ENCODE data around the gene CALML5. TPM values are rescaled to one million over a fixed set of nuclear protein-coding genes. Genes with fewer than 3 reads are reported as not detected.
A peak's percentile ranks its signal among the peaks of the same experiment; 100 is the strongest.

CALML5 gene
- total RNA-seq, 2 experiments from 2014 or later = not detected

GRCh38 chr10:5458425-5458824 is 40.9 kb downstream of the CALML5 start:
- H3K36me3 ChIP-seq (ENCODE audit: insufficient read depth, low read length) = peaks cover 75% of the 10 kb centered on the region
- no peak overlapping the region for H2AFZ ChIP-seq (ENCODE audit: low read length)
- H3K79me2 ChIP-seq (ENCODE audit: insufficient read depth, low read depth, low read length) = no peaks in the 10 kb centered on the region

DNA sequence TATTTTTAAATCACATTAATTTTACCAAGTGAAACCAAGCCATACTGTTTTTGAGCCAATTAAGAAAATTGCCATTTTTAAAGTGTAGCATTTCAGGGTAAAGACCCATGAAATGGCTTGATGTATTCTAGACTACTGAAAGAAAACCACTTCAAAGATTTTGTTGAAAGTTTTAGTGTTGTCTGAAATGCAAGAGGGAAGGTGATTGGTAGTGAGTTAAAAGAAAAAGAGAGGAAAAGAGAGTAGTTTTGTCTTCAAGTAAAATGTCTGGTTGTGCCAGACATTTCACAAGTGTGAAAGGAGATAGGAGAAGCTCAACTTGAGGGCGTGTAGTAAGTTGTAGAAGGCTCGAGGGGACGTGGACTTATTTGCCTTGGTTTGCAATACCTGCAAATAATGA is 41.6 kb downstream of the CALML5 start:
- ChIA-PET POLR2A (no interaction called here), CTCF (ENCODE audit: unreplicated experiment) (no interaction called here)
- Histone ChIP-seq H4K20me1 (ENCODE audit: insufficient read depth, low read length) (no peaks in the 10 kb centered on the region), H3K79me2 (ENCODE audit: insufficient read depth, low read depth, low read length) (no peaks in the 10 kb centered on the region), H3K9me3 (ENCODE audit: low read length) (no peaks in the 10 kb centered on the region), H3K36me3 (ENCODE audit: insufficient read depth, low read length) (peaks cover 82% of the 10 kb centered on the region), H3K27ac (ENCODE audit: low read depth, low read length, poor library complexity, severe bottlenecking) (no peak overlapping the region), H3K4me1 (ENCODE audit: insufficient read depth, low read length, poor library complexity, severe bottlenecking) (no peaks in the 10 kb centered on the region), H3K4me2 (ENCODE audit: low read length) (no peak overlapping the region), H2AFZ (ENCODE audit: low read length) (no peak overlapping the region), H3K4me3 (ENCODE audit: low read depth, low read length, poor library complexity, severe bottlenecking) (no peak overlapping the region), H3K9me2 (ENCODE audit: insufficient read depth, low read length) (no peaks in the 10 kb centered on the region)
- TF ChIP-seq CTCF (conservative IDR thresholded peaks at IDR 0.05; ENCODE audit: low read length) (no peak), EZH2phosphoT487 (IDR thresholded peaks at IDR 0.05; ENCODE audit: borderline replicate concordance, low read depth, low read length) (no peak)
- DNase-seq (ENCODE audit: low spot score) = no peak
- TSS peak; percentile 71 for BruUV-seq (replicated peaks)
- intact Hi-C loops (cut with micrococcal nuclease; ENCODE audit: unreplicated experiment) = no loop called here

More at GRCh38 chr10:5458425-5458824, 40.9 kb downstream of the CALML5 start:
- H3K4me2 ChIP-seq (ENCODE audit: low read length) = no peak overlapping the region
- H3K9me3 ChIP-seq (ENCODE audit: low read length) = no peaks in the 10 kb centered on the region
- no peaks in the 10 kb centered on the region for H4K20me1 ChIP-seq (ENCODE audit: insufficient read depth, low read length)
- ChIA-PET CTCF (ENCODE audit: unreplicated experiment) (no interaction called here), POLR2A (interaction anchor here (0.7 kb wide), 1 partner anchor 32 kb away, joined by 5 read pairs; no protein-coding TSS in a partner anchor)
- H3K4me1 ChIP-seq (ENCODE audit: insufficient read depth, low read length, poor library complexity, severe bottlenecking) = no peaks in the 10 kb centered on the region
- TF ChIP-seq EZH2phosphoT487 (IDR thresholded peaks at IDR 0.05; ENCODE audit: borderline replicate concordance, low read depth, low read length) = no peak
- TF ChIP-seq CTCF (conservative IDR thresholded peaks at IDR 0.05; ENCODE audit: low read length) = no peak
- no peak overlapping the region for H3K27ac ChIP-seq (ENCODE audit: low read depth, low read length, poor library complexity, severe bottlenecking)
- H3K9me2 ChIP-seq (ENCODE audit: insufficient read depth, low read length) = no peaks in the 10 kb centered on the region
- no peak for DNase-seq (ENCODE audit: low spot score)
- BruUV-seq (replicated peaks) = no TSS peak
- intact Hi-C loops (cut with micrococcal nuclease; ENCODE audit: unreplicated experiment) = no loop called here
- no peak overlapping the region for H3K4me3 ChIP-seq (ENCODE audit: low read depth, low read length, poor library complexity, severe bottlenecking)

- no TSS peak for BruUV-seq (replicated peaks)
- H4K20me1 ChIP-seq (ENCODE audit: insufficient read depth, low read length) = no peaks in the 10 kb centered on the region
- no peak for TF ChIP-seq CTCF (conservative IDR thresholded peaks at IDR 0.05; ENCODE audit: low read length)
- no peak for TF ChIP-seq EZH2phosphoT487 (IDR thresholded peaks at IDR 0.05; ENCODE audit: borderline replicate concordance, low read depth, low read length)
- no peak overlapping the region for H3K27ac ChIP-seq (ENCODE audit: low read depth, low read length, poor library complexity, severe bottlenecking)
- ChIA-PET CTCF (ENCODE audit: unreplicated experiment) (no interaction called here), POLR2A (interaction anchor here (0.6 to 1.1 kb wide), 4 partner anchors 8 to 119 kb away, joined by 3 to 5 read pairs (median 4); no protein-coding TSS in a partner anchor)
- H3K4me1 ChIP-seq (ENCODE audit: insufficient read depth, low read length, poor library complexity, severe bottlenecking) = no peaks in the 10 kb centered on the region
- H3K9me3 ChIP-seq (ENCODE audit: low read length) = no peaks in the 10 kb centered on the region
- DNase-seq (ENCODE audit: low spot score) = no peak
- no peak overlapping the region for H3K4me3 ChIP-seq (ENCODE audit: low read depth, low read length, poor library complexity, severe bottlenecking)
- H3K79me2 ChIP-seq (ENCODE audit: insufficient read depth, low read depth, low read length) = no peaks in the 10 kb centered on the region; the same call in 1 of the 2 replicates
- intact Hi-C loops (cut with micrococcal nuclease; ENCODE audit: unreplicated experiment) = no loop called here
- H3K36me3 ChIP-seq (ENCODE audit: insufficient read depth, low read length) = peaks cover 94% of the 10 kb centered on the region
- H3K9me2 ChIP-seq (ENCODE audit: insufficient read depth, low read length) = no peaks in the 10 kb centered on the region
- no peak overlapping the region for H3K4me2 ChIP-seq (ENCODE audit: low read length)
- no peak overlapping the region for H2AFZ ChIP-seq (ENCODE audit: low read length)
Observed at GRCh38 chr10:5456563-5456962, 42.8 kb downstream of the CALML5 start.
